Measurements from ENCODE around the gene ZNF670. TPM values are rescaled to one million over a fixed set of nuclear protein-coding genes. Genes with fewer than 3 reads are reported as not detected.

ZNF670 gene
- total RNA-seq: 2.7 and 3.4 TPM in 2 replicates

GRCh38 chr1:247078258-247079140 is at the start of gene ZNF670:
Gene ZNF670 (minus strand): TSS chr1:247078811. CDS start chr1:247078596, 215 bp downstream.

GRCh38 chr1:247103859-247104591 is 25.4 kb upstream of the ZNF670 start, which contains the start of gene ZNF669:
Gene ZNF669 (minus strand): TSS chr1:247104356. CDS start chr1:247104199, 157 bp downstream.

Other genes with a start within 250 kb of the ZNF670 start
- 26.0 and 31.8 TPM in 2 replicates for gene AHCTF1, start 146.9 kb downstream of the ZNF670 start, total RNA-seq
- 2.2 TPM in 1 of 2 replicates, not detected in the other for gene ZNF695, start 70.8 kb downstream of the ZNF670 start, total RNA-seq
- gene ZNF669, start 25.5 kb upstream of the ZNF670 start, total RNA-seq: 9.4 and 15.9 TPM in 2 replicates
- 33.5 and 40.2 TPM in 2 replicates for gene ZNF124, start 93.2 kb upstream of the ZNF670 start, total RNA-seq
- gene VN1R5, start 177.3 kb upstream of the ZNF670 start, total RNA-seq: not detected in 2 replicates